HG03342 (cell line): Measurements from ENCODE around the gene METAP1.
A peak's percentile ranks its signal among the peaks of the same experiment; 100 is the strongest.
"Not testable (repeated sequence)": the region's sequence is repeated elsewhere in the genome, so short reads cannot be mapped to it uniquely, and the experiment has no call there.

ENCODE experiments used
- ATAC-seq: cut with Tn5 transposase; IDR thresholded peaks from one replicate; pipeline ENCODE4 v1.9.1; 2021; ENCODE audit warnings: mild to moderate bottlenecking, moderate library complexity; ENCODE audit not compliant: unreplicated experiment

Gene METAP1

DNA sequence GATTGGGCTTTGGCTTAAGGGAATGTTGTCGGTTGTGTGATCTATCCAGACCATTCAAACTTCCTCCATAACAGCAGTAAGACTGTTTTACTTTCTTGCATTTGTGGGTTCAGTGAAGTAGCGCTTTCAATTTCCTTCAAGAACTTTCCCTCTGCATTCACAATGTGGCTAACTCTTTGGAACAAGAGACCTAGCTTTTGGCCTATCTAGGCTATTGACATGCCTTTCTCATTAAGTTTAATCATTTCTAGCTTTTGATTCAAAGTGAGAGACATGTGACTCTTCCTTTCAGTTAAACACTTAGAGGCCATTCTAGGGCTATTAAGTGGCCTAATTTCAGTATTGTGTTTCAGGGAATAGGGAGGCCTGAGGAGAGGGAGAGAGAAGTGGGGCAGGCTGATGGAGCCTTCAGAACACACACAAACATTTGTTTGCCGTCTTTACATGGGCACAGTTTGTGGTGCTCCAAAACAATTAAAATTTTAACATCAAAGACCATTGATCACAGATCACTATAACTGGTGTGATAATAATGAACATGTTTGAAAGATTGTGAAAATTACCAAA, 59.0 kb downstream of the METAP1 start:
- ATAC-seq, result no peak

DNA sequence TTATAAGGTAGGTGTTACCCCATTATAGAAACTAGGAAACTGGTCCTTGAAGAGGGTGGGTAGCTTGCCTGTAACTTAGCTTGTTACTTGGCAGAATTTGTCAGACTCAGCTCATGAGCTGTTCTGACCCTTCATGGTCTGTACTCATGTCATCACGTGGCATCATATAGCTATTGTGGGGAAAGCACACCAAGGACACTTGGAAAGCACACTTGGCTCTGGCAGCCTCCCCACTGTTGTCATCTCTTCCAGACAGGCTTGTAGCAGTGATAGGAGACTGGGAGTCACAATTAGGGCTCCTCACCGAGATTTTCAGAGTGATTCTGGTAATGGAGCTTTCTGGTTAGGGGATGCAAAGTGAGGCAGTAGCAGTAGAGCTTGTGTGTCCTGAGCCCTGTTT, 62.7 kb downstream of the METAP1 start:
- no peak for ATAC-seq

DNA sequence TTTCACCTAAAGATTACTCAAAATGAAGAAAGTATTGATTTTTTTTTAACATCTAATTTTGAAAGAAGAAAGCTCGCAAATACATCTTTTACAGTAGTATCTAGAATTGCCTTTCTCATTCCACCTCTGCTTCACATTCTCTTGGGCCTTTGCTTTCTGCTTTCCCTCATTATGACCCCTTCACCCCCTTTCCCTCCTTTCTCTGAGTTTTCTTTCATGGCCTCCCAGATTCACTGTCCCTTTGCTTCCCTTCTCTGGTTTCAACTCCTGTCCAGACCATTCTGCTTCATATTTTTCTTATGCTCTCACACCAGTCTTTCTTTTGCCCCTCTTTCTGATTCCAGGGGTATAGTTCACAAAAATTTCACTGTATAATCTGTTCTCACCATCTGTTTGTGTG, 64.0 kb downstream of the METAP1 start:
- no peak for ATAC-seq

DNA sequence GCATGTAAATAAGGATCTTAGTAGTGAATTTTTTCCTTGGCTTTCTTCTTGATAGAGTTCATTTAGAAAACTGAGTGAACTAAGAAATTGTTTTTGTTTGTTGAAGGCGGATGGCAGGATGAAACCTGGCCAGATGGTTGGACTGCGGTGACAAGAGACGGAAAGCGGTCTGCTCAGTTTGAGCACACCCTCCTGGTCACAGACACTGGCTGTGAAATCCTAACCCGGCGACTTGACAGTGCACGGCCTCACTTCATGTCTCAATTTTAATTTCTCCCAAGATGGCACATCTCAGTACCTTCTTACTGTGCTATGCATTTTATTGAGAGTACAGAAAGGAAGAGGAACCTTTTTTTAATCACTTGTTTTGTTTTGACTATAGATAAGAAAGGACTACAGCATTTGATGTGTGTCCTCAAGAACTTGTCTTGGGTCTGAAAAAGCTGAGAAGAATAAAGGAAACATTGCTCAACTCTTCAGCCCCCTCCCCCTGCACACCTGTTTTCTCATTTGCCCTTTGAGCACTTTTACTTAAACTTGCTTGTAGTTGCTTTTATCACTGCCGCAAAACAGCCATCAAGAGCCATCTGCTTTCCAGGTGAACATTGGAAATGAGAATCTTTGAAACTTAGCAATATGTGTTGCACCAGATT, 65.7 kb downstream of the METAP1 start:
- no peak for ATAC-seq

DNA sequence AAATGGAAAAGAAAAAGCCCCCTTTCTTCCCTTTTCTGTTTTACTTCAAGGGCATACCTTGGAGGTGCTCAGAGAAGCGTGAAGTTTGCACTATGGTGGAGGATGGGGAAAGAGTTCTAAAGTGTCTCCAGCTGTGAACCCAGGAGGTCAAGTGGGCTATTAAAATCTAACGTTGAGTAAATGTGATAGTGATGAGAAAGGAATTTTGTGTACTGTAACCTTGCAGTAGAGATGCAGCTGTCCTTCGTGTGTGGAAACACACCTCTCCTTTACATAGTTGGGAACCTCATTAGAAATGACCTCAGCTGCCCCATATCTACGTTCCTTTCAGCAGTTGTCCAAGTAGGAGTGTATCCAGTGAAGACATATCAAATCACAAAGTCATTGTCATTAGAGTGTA, 66.6 kb downstream of the METAP1 start:
- no peak for ATAC-seq

DNA sequence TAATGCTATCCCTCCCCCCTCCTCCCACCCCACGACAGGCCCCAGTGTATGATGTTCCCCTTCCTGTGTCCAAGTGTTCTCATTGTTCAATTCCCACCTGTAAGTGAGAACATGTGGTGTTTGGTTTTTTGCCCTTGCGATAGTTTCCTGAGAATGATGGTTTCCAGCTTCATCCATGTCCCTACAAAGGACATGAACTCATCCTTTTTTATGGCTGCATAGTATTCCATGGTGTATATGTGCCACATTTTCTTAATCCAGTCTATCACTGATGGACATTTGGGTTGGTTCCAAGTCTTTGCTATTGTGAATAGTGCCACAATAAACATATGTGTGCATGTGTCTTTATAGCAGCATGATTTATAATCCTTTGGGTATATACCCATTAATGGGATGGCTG, 70.0 kb downstream of the METAP1 start:
- not testable (repeated sequence) for ATAC-seq

DNA sequence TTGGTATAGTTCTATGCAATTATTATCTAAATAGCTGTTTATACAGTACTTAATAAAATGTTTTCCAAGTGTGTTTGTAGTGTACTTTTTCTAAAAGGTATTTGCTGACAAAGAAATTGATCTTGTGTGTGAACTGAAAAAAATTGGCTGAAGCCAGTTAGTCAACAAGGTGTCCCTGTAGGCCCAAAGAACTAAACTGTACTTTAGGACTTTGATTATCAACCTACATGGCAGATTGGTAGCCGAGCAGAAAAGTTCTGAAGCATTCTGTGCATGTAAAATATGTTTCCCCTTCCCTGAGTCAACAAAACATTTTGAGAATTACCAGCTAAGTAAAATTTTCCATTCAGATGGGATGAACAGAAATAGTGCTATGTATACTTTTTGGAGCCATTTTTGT, 72.1 kb downstream of the METAP1 start:
- no peak for ATAC-seq

DNA sequence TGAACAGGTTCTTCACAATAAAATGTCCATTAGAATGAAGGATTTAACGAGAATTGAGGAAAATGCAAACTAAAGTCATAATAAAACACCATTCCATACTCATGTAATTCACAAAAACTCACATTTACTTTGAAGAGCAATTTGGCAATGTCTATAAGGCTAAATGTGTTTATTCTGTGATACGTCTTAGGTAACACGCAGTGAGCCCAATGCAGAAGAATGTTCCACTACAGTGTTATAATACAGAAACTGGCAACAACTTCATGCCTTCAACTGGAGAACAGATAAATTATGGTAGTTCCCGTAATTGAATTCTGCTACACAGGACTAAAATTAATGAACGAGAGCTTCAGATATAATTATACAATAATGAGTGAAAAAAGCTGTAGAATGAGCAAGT, 75.6 kb downstream of the METAP1 start:
- ATAC-seq, result no peak

DNA sequence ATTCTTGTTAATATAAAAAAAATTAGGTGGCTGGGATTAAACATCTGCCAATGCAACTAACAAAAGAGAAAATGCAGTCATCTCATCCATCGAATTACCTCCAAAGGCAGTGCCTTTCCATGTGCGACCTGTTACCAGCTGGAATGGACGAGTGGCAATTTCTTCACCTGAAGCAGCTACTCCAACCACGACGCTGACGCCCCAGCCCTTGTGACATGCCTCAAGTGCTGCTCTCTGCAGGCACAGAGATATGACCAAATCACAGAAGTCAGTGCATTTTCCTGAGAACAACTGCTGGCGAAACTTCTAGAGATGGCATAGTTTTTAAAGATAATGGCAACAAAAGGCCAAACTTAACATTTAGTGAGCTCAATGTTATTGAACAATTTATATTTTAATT, 79.3 kb downstream of the METAP1 start:
- ATAC-seq, result no peak

DNA sequence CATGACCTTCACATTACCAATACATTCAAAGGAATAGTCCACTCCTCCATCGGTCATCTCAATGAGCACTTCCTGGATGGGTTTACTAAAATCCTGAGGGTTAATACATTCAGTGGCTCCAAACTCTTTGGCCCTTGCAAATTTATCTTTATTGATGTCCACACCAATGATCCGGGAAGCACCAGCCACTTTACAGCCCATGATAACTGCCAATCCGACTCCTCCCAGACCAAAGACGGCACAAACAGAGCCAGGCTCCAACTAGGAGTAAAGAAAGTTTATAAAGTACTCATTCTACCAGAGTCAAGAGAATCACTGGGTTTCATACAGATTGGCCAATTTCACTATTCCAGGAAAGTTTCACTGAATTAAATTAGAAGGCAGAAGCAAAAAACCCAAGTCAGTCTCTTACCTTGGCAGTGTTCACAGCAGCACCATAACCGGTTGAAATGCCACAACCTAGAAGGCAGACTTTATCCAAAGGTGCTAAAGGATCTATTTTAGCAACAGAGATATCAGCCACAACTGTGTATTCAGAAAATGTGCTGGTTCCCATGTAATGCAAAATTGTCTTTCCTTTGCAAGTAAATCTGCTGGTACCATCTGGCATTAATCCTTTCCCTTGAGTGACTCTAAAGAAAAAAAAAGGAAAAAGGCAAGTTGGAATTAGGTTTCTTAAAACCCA, 80.9 kb downstream of the METAP1 start:
- ATAC-seq, result no peak

DNA sequence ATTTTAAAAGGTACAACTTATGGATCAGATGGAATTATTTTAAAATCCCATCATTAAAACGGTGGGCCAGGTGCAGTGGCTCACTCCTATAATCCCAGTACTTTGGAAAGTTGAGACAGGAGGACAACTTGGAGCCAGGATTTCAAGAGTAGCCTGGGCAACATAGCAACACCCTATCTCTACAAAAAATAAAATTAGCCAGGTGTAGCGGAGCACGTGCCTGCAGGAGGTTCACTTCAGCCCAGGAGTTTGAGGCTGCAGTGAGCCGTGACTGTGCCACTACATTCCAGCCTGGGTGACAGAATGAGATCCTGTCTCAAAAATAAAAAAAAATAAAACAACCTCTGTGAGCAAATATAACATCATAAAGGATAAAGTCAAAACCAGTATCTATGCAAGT, 81.7 kb downstream of the METAP1 start:
- no peak for ATAC-seq

DNA sequence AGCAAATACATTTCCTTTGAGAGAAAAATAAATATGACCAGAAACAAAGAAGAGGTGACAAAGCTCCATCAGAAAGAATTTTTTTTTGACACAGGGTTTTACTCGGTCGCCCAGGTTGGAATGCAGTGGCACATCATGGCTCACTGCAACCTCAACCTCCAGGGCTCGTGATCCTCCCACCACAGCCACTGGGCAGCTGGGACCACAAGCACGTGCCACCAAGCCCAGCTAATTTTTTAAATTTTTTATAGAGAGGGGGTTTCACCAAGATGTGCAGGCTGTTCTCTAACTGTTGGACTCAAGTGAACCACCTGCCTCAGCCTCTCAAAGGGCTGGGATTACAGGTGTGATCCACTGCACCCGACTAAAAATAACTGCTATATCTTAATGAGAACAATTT, 82.8 kb downstream of the METAP1 start:
- no peak for ATAC-seq

DNA sequence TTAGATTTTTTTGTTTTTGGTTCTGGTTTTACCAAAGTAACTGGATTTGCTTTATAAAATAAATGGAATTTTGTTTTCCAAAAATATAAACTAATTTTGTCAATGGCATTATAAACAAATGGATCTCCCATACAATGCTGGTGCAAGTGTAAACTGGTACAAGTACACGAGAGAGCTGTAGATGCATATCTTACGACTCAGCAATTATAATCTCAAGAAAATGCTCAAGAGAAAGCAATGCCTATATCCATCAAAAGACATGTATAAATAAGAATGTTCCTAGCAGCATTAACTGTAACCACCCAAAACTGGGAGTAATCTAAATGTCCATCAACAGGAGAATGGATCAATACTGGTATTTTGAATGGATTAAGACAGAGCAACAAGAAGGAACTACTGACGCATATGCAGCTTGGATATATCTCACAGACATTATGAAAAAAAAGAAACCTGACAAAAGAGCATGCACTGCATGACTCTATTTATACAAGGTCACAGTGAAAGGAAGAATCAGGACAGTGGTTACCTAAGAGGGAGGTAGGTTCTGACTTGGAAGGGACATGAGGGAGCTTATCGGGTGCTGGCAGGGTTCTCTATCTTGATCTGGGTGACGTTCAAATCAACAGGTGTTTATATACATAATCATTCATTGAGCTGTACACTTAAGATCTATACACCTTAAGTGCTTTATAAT, 83.6 kb downstream of the METAP1 start:
- no peak for ATAC-seq

DNA sequence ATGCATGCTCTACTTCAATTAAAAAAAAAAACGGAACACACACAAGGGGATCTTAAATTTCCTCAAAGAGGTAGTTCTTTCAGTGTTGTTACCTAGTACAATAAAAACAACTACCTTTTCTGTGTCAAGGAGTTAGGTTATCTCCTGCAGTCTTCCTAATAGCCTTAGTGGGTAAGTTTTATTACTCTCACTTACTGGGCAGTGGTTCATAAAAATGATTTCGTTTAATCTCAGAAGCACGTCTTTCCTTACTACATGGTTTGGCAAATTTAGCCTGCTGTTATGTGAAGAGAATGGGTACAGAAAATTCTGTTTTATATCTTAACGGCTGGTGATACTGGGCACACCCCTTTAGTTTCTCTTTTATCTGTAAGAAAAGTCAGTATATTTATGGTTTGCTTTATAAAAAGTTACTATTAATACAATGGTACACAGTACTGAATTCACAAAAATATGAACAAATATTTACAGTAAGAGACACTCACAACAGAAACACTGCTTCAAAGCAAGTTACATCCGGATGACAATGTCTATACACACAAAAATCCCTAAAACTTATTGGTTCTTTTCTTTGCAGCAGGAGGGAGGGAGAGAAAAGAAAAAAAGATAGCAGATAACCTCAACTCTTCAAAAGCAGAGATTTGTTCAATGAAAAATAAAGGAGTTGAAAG, 84.2 kb downstream of the METAP1 start:
- no peak for ATAC-seq

DNA sequence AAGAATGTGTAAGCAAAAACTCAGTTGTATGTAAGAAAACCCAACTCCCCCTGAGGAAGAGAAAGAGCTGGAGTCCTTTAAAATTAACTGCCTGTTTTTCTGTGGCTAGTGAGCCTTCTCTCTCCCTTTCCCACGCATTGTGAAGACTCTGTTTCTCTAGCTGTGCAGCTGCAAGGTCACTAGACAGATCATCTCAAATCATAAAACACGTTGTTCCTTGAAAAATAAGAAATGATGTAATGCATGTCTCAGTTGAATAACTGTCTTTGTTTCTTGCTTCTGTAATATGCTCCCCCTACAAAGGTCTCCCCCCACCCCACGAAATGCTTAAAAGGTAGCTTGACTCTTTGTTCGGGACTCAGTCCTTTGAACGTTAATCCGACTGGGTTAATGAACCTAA, 85.3 kb downstream of the METAP1 start:
- ATAC-seq, result not testable (repeated sequence)

DNA sequence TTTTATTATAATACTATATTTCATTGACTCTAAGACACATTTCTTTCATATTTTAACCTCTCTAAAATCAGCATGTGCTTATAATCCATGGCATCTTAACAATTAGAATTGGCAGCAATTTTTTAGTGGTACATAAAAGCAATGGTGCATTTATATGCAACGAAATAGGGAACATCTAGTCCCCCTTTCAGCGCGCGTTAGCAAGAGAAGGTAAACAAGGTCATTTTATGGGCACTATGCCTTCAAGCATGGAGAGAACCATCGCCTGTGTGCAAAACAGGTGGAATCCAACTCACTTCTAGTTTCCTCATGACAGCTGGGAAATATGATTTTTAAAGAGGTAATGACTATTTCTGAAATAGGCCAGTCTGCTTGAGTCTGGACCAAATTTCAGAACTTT, 86.7 kb downstream of the METAP1 start:
- no peak for ATAC-seq

DNA sequence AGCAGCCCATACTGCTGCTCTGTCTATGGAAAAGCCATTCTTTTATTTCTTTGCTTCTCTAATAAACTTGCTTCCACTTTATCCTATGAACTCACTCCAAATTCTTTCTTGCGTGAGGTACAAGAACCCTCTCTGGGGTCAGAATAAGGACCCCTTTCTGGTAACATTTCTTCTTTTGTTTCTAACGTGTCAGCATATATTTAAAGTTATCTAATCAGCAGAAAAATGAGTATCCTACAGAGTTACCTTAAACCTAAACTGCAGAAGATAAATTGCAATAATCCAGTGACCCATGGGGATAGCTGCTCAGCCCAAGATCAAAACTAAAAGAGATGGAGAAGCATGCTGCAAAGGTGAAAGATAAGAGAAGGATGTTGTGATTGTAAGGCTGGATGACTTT, 89.1 kb downstream of the METAP1 start:
- ATAC-seq, result no peak

DNA sequence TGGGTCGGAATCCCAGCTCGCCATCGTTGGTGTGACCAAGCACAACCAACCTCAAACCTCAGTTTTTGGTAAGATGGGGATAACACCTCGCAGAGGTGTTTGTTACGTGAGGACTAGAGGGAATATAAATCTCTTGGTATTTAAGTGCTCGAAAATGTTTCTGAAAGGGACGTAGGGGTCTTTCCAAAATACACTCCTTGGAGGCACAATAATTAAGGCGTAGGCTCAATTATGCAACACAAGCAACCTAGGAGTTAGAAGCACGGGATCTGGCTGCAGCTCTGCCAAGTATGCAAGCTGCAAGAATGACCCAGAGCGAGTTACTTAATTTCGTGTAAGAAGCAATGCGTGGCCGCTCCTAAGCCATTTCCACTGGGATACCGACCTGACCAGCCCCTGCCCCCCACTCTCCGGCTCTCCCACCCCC, 92.5 kb downstream of the METAP1 start:
- ATAC-seq, result peak; percentile 27

DNA sequence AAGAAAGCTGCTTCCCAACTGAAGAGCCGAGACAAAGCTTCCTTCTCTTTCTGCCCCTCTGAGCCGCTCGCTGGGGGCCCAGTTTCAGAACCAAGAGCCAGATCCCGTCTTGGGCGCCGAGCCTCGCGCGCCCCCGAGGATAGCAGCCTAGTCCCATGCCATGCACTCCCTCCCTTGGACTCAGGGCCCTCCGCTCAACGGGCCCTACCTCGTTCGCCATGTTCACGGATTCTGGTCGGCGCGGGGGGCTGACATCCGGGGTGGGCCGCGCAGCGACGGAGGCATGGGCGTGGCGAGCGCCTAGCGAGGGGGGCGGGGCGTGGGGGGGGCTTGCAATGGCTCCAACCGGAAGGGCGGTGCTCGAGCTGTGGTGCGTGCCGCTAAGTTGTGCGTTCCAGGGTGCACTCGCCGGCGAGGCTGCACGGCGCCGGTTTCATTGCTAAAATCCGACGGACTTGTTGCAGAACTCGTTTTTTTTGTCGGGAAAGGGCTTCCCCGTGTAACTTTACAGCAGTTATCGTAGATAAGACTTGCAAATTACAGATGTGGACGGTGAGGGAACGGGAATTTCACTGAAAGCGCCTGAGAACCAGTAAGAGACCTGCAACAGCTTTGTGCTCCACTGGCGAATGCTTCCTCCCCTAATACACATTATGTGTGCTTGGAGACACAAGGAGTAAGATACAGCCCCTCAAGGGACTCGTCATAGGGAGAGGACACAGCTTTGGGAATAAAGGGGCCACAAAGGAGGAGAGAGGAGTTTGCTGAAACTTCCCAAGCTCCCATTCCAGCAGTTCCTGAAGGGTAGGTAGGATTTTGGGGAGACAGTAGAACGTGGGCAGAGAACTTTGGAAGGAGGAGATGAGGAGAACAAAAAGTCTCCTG, 93.2 kb downstream of the METAP1 start, which contains the start of gene ADH5:
TSS of gene ADH5 (minus strand) at position 308 of the 885 bp plus-strand sequence. CDS start at position 220, 88 bp downstream.
- ATAC-seq, result peak; percentile 91
